Osteoblast (primary cell): ENCODE results near the gene ARHGAP12. TPM values are rescaled to one million over a fixed set of nuclear protein-coding genes. Genes with fewer than 3 reads are reported as not detected.

ENCODE experiments used
- DNase-seq: peaks from one replicate; pipeline ENCODE4 v3.0.0; 2011; ENCODE audit warnings: low spot score, mixed read lengths; ENCODE audit not compliant: insufficient read length; ENCODE audit errors: missing footprints
- H2AFZ ChIP-seq: 2 replicates; pipeline ENCODE4 v1.6.0; 2011; ENCODE audit warnings: mild to moderate bottlenecking, low read length
- H3K27ac ChIP-seq: 2 replicates; pipeline ENCODE4 v1.5.1; 2011; ENCODE audit warnings: mild to moderate bottlenecking, low read depth, low read length, moderate library complexity
- H3K27me3 ChIP-seq: 2 replicates; pipeline ENCODE4 v1.6.0; 2012; ENCODE audit warnings: mild to moderate bottlenecking, control low read depth, inconsistent platforms, low read length, moderate library complexity; ENCODE audit not compliant: insufficient read depth
- H3K36me3 ChIP-seq: 2 replicates; pipeline ENCODE4 v1.5.1; 2011; ENCODE audit warnings: mild to moderate bottlenecking, low read length, control low read depth, moderate library complexity; ENCODE audit not compliant: insufficient read depth
- H3K4me1 ChIP-seq: 2 replicates; pipeline ENCODE4 v1.5.1; 2011; ENCODE audit warnings: mild to moderate bottlenecking, low read length, control low read depth, moderate library complexity; ENCODE audit not compliant: insufficient read depth
- H3K4me2 ChIP-seq: 2 replicates; pipeline ENCODE4 v1.6.0; 2011; ENCODE audit warnings: mild to moderate bottlenecking, low read length; ENCODE audit not compliant: insufficient read depth
- H3K4me3 ChIP-seq: fragments of 200-600 bp; sonication (generic); 3 replicates; pipeline ENCODE4 v1.5.1; 2012; ENCODE audit warnings: mild to moderate bottlenecking, low read length, inconsistent platforms; ENCODE audit not compliant: insufficient read depth
- H3K79me2 ChIP-seq: 2 replicates; pipeline ENCODE4 v1.6.0; 2012; ENCODE audit warnings: mild to moderate bottlenecking, low read length, control low read depth, inconsistent platforms; ENCODE audit not compliant: insufficient read depth
- H3K9me3 ChIP-seq: 2 replicates; pipeline ENCODE4 v1.5.1; 2011; ENCODE audit warnings: low read depth, low read length, control low read depth
- H4K20me1 ChIP-seq: 2 replicates; pipeline ENCODE4 v1.6.0; 2012; ENCODE audit warnings: mild to moderate bottlenecking, low read length, control low read depth; ENCODE audit not compliant: insufficient read depth
- total RNA-seq: library from RNA; depleted of rRNA; stranded (reverse); fragments of >200 nt; gene quantifications from 2 replicates; pipeline ENCODE4 v1.2.3, GENCODE V29; 2012
- TF ChIP-seq, protein P1 (sequence below): IDR thresholded peaks from 2 replicates; pipeline ENCODE4 v1.5.1; 2011; ENCODE audit warnings: mild to moderate bottlenecking, low read depth, low read length, moderate library complexity; ENCODE audit errors: extremely low read depth

Gene ARHGAP12
- total RNA-seq, 1 donor = 76.0 TPM

DNA sequence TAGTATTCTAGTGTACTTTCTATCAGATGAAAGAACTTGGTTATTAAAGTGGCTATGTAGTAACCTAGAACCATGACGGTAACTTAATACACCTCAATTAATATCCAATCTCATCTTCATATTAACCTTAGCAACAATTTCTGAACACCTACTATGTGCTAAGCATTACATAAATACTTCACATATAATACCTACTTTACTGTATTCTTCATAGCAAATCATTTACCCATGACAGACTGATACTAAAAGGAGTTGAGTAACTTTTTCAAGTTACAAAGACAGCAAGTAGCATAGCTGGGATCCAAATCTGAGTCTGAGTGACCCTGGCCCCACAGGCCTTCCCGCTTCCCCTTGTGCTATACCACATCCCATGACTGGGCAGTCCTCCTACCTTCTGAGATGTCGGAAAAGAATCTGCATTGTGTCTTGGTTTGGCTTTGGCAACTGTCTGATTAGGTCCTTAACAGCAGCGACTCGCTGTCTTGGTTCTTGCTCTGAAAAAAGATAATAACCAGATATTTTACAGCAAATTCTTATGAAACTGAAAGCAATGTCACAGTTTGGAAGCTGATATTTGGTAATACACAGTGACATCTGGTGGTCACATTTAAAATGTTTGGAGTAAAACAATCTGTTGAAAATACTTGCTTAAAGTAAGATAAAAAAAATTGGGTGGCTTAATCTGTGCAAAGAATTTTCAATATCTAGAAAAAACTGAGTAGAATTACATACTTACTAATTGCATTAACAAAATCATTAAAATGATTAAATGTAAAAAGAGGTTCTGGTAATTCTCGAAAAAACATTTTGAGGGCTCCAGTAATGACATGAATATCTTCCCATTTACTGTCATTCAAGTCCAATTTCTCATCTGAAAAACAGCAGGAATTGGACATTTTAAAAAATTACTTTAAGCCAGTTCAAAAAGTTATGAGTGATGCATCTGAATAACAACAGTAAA, 120.1 kb downstream of the ARHGAP12 start:
- Histone ChIP-seq H3K27me3 (no peaks in the 10 kb centered on the region), H3K79me2 (no peaks in the 10 kb centered on the region), H3K36me3 (no peaks in the 10 kb centered on the region), H3K9me3 (no peaks in the 10 kb centered on the region), H3K27ac (peak overlapping the region; percentile 75), H3K4me1 (peaks cover 7% of the 10 kb centered on the region), H3K4me3 (peak overlapping the region; percentile 52), H3K4me2 (peak overlapping the region; percentile 80), H4K20me1 (no peaks in the 10 kb centered on the region), H2AFZ (peak overlapping the region; percentile 61)
- TF ChIP-seq, protein P1, sequence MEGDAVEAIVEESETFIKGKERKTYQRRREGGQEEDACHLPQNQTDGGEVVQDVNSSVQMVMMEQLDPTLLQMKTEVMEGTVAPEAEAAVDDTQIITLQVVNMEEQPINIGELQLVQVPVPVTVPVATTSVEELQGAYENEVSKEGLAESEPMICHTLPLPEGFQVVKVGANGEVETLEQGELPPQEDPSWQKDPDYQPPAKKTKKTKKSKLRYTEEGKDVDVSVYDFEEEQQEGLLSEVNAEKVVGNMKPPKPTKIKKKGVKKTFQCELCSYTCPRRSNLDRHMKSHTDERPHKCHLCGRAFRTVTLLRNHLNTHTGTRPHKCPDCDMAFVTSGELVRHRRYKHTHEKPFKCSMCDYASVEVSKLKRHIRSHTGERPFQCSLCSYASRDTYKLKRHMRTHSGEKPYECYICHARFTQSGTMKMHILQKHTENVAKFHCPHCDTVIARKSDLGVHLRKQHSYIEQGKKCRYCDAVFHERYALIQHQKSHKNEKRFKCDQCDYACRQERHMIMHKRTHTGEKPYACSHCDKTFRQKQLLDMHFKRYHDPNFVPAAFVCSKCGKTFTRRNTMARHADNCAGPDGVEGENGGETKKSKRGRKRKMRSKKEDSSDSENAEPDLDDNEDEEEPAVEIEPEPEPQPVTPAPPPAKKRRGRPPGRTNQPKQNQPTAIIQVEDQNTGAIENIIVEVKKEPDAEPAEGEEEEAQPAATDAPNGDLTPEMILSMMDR = peak; percentile 49
- DNase-seq = no peak

DNA sequence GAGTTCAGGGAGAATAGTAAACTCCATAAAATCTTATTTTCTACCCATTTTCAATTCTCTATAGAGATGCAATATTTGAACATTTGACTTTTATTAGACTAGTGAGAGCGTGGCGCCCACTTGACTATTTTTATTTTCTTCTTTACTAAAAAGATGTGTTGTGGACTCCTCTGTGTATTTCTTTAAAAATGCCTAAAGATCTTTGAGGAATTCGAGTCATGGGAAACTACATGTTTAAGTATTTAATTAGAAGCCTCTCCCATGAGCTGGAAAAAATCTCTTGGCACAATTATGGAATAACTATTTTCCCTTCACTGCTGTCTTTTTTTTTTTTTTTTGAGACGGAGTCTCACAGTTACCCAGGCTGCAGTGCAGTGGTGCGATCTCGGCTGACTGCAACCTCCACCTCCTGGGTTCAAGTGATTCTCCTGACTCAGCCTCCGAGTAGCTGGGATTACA, 124.2 kb downstream of the ARHGAP12 start:
- Histone ChIP-seq H3K27ac (no peak overlapping the region), H3K4me1 (peaks cover 7% of the 10 kb centered on the region), H2AFZ (no peak overlapping the region), H4K20me1 (no peaks in the 10 kb centered on the region), H3K9me3 (no peaks in the 10 kb centered on the region), H3K4me3 (no peak overlapping the region), H3K27me3 (no peaks in the 10 kb centered on the region), H3K4me2 (no peak overlapping the region), H3K36me3 (no peaks in the 10 kb centered on the region), H3K79me2 (no peaks in the 10 kb centered on the region)
- TF ChIP-seq, protein P1 = no peak
- DNase-seq = no peak

DNA sequence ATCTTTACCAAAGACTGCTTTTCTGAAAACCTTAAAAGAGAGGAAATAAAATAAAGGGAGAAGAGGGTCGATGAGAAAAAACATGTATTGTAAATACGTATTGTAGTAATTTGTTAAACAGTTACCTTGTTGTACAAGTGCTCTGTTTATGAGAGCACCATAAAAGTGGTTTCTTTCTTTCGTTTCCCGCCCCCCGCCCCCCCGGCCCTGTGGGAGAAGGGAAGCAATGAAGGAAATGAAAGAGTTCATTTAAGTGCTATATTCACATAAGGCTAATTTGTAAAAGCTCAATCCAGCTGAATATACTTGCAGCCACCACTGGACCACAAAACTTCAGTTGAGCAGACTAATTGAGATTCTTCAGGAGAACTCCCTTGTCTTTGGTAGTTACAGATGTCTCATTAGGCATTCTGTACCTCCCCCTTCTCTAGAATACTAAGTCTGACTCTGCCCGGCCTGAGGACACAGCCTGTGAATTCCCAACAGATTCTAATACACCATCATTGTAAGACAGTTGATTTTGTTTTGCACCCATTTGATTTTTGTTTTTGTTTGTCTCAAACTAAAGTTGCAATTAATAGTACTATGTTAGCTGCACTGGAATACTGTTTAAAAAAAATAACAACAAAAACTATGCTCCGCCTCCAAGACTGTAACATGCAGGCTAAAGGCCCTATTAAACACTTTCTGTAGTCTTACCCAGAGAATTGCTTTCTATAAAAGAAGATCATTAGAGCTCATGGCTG, 124.9 kb downstream of the ARHGAP12 start:
- no peaks in the 10 kb centered on the region for H3K27me3 ChIP-seq
- TF ChIP-seq, protein P1 = no peak
- no peak overlapping the region for H3K27ac ChIP-seq
- H3K4me2 ChIP-seq = no peak overlapping the region
- H4K20me1 ChIP-seq = no peaks in the 10 kb centered on the region
- no peak overlapping the region for H3K4me3 ChIP-seq
- no peaks in the 10 kb centered on the region for H3K36me3 ChIP-seq
- DNase-seq = no peak
- H3K4me1 ChIP-seq = peaks cover 7% of the 10 kb centered on the region
- no peaks in the 10 kb centered on the region for H3K79me2 ChIP-seq
- no peak overlapping the region for H2AFZ ChIP-seq
- H3K9me3 ChIP-seq = no peaks in the 10 kb centered on the region

- no peaks in the 10 kb centered on the region for H3K27me3 ChIP-seq
- H2AFZ ChIP-seq = no peak overlapping the region
- TF ChIP-seq, protein P1 = no peak
- no peaks in the 10 kb centered on the region for H3K79me2 ChIP-seq
- H3K27ac ChIP-seq = no peak overlapping the region
- H4K20me1 ChIP-seq = no peaks in the 10 kb centered on the region
- H3K9me3 ChIP-seq = no peaks in the 10 kb centered on the region
- no peaks in the 10 kb centered on the region for H3K4me1 ChIP-seq
- H3K4me3 ChIP-seq = no peak overlapping the region
- no peaks in the 10 kb centered on the region for H3K36me3 ChIP-seq
- no peak for DNase-seq
- no peak overlapping the region for H3K4me2 ChIP-seq
Measured at GRCh38 chr10:31799181-31799580, 129.4 kb downstream of the ARHGAP12 start.
